Femur (tissue), 1 donor: ENCODE data around the gene MYO3B.

Experiments used
- DNase-seq: peaks from one replicate; pipeline ENCODE4 v3.0.0-alpha.2; 2017

The MYO3B gene

DNA sequence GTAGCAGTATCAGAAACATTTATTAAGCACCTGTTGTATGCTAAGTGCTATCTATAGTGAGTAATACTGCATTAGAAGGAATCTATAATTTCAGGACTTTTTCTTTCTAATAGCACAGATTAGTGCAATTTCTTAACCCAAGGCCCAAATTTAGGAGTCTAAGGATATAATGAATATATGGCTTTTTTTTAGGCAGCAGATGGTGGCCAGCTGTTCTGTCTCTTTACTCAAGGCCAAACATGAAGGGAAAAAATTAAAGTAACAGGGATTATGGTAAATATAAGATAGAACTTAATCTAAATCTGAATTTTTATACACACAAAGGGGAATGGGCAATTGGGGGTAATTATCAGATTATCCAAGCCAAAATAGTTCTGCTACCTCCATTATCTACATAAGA, 306.6 kb downstream of the MYO3B start:
- no peak for DNase-seq

DNA sequence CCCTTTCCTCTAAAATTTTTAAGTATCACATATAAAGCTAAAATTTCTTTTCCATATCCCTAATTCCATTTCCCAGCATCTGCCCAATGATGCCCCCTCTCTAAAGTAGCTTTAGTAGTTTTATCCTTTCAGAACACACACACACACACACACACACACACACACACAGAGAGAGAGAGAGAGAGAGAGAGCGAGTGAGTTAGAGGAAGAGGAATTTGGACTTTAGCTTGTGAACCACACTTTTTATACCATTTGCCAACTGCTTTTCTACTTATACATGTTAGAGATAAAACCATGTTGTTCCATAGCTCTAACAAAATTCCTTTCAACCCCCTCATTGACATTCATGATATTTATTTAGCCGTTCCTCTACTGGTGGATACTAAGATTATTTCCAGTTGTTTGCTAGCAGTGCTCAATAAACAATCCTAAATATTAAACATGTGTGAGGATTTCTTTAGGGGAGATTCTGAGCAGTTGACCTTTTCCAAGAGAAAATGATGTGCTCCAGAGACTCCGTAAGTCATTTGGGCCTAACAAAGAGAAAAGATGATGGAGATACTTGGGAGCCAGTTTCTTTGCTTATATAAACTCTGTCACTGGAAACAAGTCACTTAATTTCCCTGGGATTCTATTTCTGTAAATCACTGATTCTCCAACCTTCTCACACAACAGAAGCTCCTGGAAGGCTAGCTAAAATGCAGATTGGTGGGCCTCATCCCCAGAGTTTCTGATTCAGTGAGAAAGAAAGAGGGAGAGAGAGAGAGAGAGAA, 307.5 kb downstream of the MYO3B start:
- no peak for DNase-seq

DNA sequence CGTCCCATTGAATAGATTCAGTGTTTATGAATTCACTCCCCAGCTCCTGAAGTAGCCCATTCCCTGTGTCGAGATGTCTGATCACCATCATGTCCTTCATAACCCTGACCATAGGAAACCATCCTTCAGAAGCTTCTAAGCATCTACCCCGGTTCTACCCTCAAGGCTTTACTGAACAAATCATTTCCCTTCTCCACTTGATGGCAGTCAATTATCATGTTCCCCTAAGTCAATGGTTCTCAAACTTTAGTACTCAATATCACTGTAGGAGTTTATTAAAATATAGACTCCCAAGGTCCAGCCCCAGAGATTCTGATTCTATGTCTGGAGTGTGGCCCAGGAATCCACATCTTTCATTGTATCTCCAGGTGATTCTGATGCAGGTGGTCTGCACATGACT, 308.8 kb downstream of the MYO3B start:
- no peak for DNase-seq

DNA sequence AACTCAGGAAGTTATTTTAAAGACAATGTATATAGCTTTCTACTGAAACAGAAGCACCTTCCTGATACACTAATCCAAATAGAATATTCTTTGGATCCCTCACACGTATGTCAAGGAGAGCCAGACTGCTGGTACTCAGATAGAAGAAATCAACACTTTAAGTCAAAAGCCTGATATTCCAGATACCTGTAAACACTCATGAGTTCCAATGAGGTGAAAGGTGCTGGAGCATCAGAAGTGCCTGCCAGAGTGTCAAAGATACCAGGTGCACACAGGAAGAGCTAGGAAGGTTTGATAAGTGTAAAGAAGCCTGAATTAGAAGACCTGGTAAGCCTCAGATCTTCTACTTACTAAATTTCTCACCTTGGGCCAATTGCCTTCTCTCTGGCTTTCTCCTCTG, 310.9 kb downstream of the MYO3B start:
- DNase-seq: no peak

DNA sequence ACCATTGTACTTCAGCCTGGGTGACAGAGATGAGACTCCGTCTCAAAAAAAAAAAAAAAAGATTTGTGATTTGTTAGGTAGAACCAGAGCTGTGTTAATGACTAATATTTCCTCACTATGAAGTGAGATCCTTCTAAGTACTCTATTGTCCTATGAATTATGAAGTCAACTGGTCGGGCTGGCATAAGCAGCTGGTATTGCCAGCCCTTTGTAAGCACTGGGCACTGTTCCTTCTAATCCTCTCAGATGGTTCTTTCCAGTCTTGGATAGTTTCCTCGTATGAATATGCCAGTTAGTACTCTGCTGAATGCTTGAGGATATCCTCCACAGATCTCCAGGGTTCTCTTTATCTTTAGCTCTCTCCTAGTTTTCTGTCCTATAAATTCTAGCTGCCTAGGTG, 314.1 kb downstream of the MYO3B start:
- DNase-seq: no peak

DNA sequence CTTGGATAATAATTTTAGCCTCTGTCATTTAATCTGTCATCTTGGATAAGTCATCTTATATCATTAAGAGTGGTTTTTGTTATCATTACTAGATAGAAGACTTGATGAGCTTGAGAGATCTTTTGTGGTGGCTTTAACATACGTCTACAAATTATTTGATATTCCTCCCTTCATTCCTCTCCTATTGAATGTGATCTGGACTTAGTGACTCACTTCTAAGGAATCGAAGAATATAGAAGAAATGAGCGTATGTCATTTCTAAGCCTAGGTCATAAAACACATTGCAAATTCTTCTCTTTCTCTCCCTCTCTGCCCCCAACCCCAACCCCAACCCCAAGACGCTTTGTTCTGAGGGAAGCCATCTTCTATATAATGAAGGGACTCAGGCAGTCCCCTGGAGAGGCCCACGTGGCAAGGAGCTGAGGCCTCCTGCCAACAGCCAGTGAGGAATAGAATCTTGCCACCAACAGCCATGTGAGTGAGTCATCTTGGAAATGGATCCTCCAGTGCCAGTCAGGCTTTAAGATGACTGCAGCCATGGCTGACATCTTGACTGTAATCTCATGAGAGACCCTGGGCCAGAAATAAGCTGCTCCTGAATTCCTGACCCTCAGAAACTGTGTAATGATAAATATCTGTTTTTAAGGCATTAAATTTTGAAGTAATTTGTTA, 315.6 kb downstream of the MYO3B start:
- DNase-seq: no peak

DNA sequence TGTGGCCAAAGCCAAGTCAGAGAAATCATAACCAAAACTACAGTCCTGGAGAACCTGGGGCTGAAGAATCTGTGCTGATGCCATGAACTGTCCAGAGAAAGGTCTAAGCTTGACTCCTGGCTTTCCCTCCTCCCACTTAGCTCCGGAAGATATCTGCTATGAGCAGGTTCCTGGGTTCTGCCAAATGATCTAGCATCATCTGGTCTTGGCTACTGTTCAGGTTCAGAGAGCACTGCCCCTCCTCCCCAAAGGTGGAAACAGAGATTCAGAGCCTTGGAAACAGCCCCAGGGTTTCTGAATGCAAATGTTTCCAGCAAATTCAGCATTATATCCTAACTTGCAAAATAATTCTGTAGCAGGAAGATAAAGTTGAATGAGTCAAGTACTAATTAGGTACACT, 317.9 kb downstream of the MYO3B start:
- DNase-seq: no peak

DNA sequence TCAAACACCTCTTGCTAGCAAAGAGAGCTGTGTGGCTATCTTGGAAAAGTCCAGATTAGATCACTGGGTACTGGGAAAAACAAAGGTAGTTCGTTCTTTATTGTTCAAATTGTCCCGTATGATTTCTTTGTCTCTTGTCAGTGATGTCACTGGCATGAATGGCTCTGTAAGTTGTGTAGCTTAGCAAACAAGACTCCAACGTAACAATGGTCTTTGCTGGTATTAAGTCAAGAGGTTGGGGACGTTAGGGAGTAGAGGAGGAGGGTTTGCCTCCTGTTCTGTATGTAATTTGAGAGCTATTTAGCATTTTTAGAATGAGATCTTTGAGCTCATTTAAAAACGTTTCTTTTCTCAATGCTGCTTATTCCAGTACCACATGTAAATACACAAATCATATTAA, 320.7 kb downstream of the MYO3B start:
- no peak for DNase-seq

DNA sequence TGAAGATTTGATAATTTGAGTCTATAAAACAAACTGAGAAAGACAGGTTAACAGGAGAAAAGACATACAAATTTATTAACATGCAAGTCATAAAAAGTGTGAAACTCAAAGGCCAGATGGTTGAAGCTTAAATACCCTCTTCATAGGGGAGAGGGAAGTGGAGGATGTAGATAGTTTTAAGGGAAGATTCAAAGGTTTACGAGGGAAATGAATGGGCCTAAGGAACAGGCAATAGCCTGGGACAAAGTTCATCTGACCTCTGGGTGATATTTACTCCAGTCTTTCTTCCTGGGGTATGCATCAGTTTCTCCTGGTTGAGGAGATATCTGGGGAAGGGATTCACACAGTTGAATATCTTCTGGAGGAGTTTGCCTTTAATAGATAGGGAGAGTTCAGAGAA, 322.2 kb downstream of the MYO3B start:
- no peak for DNase-seq

DNA sequence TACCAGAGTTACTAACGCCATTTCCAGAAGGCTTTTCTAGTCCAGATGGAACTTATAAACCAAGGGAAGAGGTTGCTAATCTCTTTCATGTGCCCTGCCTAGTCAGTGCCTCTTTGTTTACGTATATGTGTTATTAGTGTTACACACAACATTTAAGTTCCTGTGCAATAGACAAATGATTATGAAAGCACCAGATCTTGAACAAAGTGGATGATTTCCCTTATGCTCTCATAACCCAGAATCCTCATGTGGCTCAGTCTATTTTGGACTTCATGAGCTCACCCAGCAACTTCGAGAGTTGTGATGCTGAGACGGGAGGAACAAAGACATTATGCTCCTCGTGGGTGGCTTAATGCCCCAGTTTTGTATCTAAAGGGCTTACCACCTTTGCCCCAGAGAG, 322.8 kb downstream of the MYO3B start:
- DNase-seq: no peak

DNA sequence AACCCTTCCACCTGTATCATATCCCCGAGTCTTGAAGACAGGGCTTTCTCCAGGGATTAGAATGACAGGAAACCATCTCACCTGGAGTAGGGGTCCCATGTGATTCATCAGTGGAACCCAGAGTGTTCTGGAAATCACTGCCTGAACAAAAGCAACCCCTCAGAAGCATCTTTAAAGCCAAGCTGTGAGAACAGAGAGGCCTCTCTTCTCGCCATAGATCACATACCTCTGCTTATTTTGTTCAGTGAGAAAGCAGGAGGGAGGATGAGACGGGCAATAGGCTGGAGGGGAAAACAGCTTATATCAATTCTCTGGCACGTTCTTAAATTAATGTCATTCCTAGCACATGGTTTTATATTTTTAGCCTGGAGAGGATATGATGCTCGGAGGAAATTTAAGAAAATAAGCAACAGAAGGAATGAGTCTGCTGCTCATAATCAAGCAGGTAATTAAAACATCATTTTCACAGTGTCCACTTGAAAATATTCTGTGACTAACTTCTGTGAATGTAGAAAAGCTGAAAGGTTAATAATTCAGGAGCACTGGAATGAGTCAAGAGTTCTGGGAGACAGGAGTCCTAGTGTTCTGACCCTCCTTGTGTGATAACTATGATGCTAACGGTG, 323.6 kb downstream of the MYO3B start:
- no peak for DNase-seq

DNA sequence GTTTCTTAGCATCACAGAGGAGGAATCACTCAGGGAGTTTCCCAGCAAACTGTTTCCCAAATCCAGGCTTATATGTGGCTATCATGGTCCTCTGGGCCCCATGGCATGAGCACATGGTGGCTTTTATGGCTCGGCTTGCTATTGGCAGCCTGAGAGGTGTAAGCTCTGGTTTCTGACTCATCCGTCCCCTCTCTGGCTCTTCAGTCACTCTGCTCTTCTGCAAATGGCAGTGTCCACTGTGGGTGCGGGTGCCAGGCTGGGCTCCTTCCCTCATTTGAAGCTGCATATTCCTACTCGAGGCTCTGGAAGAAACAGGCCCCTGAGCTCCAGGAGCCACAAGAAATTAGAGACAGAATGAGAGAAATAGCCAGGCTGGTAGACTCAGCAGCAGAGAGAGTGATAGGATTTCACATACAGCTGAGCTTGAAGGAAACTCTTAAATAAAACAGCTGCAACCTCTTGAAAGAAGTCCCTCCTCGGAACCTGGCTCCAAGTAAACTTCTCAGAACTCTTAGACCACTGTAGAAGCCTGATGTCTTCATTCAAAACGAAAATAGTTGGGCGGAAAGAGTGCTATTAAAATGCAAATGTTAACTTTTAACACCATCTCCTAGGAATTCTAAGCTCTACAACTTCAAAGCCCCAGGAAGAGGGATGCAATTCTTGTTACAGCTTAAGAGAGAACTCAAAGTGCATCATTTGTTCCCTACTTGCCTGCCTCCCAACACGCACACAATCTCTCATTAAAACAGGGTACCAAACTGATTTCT, 324.6 kb downstream of the MYO3B start:
- no peak for DNase-seq

DNA sequence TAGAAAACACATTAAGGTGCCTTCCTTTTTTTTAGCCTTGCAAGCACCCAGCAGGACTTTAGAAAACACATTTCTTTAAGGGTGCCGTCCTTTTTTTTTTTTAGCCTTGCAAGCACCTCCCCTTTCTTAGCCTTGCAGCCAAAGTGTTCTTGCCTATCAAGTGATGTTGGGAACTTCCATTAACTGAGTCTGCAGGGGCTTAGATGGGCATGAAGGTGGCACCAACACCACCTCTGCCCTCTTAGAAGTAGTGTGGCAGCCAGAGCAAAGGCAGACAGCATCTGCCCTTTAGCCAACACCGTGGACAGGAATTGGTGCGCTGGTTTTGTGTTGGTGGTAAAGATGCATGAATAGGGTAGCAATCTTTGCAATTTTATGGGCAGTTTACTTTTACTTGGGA, 325.6 kb downstream of the MYO3B start:
- no peak for DNase-seq

DNA sequence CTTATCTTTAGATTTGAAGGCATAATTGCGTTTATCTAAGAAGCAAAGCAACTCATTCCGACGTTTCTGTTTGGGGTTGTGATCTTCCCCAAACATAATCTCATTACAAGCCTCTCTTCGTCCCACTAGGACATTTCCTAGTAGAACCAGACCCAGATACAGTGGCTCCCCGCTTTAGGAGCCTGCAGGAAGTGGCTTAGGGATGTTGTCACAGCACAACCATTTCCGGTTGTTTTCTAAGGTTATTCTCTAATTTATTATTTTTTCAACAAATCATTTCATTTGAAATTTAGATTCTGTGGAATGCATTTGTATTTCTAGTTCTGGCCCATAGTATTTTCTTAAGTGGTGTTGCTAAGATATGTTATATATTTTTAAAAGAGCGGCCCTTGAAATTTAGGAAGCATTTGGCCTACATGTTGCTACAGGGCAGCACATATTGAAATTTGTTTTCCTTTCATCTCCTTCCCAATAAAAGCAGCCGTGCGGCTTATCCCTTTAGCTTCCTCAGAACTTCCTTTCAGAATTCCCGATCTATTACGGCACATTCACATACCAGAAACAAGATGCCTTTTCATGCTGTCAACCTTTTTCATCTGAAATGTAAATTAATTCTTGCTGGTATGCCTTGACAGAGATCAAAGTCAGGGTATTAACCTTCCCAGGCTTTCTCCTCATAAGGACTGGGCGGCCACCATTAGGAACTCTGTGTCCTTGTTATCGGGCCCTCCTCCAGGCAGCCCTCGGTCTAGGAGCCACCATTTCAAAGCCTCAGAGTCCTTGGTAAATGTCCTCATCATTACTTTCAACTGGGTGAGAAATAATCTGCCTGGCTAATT, 326.2 kb downstream of the MYO3B start:
- no peak for DNase-seq

DNA sequence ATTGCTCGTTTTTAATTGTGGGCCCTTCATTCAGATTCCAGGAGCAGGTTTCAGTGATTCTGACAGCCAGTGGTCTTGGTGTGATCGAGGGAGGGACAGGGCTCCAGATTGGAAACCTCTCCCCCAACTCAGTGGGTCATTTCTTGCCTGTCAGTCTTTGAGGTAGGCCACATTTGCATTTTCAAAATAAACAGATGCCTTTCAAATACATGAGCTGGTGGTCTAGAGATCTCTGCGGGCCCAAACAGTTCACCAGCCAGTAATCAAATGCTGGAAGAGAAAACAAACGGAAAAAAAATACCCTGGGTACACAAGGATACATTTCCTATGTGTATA, 326.8 kb downstream of the MYO3B start:
- DNase-seq: no peak

DNA sequence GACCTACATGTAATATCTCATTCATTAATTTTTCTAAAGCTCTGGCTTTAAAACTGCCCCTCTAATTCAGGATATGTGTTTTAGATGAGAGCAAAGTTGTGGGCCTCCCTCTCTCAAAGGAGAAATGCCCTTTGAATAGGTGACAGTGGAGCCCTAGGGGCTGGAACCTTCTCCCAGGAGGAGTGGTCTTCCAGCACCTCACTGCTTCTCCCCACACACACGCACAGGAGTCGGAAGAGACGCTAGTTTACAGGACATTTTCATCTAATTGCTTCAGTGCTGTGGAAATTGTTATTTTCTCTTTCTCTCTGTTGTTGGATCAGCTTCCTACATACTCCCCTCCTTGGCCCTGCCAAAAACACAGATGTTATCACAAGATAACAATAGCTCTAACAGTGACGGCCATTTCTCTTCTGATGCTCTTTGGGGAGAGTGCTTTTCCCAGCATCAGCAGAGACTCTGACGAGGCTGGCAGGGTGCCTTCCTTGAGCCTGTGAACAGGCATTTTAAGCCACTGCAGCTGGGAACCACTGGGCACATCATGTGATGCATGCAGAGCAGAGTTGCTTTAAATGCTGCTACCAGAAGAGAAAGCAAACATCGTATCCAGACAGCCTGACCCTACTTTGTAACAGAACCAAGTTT, 327.8 kb downstream of the MYO3B start:
- peak; percentile 66 for DNase-seq

DNA sequence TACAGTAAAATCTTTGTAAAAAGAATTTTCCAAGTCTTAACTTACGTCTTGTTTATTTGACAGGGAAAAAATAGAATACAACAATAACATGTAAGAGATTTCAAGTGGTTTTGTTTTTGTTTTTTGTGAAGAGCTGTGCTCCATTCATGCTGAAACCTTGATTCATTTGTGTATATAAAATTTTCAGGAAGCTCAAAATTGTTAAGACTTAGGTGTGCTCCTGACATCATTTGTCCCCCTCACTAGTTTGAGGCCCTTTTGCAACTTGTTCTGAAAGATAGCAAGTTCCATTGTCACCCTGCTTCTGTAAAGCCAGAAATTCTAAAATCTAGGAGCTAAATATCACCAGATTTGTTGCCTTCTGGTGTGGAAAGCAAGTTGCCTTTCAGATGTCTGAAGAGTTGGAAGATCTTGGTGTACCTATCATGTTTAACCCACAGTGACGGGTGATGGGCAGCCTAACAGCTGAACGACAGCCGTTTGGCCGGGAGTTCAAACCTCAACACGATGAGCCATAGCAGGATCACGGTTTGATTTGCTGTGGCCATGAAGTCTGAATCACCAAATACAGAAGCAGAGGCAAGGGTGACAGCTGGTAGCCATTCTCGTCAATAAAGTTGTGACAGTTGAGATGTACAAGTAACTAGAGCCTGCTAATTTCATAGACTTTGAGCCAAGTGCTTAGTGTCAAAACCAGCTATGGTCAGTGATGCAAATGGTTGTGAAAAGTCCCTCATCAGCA, 331.7 kb downstream of the MYO3B start:
- DNase-seq: peak; percentile 59

DNA sequence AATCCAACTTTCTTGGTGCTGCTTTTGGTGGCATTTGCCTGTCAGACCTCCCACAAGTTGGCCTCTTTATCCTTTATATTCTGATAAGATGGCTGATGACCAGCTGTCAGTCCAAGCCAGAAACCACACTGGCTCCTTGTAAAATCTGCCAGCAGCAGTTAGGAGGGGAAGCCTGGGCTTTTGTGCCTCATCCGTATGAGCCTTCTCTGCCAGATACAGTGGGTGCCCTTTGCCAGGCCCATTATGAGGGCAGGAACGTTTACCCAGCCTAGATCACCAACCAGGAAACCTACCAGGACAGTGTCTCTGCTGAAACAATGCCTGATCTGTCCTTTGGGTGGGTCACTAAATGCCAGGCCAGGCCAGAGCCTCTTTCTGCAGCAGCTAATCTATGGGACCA, 334.3 kb downstream of the MYO3B start:
- no peak for DNase-seq

DNA sequence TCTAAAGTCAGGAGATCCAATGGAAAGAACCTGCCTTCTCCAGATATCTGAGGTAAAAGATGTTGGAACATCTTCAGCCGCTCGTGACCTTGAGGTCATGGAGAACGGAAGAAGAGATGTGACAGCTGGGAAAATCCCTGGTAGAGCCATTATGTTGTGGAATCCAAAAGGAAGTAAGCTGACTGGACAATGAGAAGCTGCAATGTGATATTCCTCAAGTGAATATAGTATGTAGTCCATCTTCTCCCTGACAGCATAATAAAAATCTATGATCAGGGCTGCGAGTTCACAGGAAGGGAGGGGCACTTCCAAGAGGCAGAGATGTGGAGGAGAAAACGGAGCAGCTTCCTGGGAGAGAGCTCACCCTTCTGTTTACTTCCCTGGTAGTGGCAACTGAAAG, 336.2 kb downstream of the MYO3B start:
- no peak for DNase-seq

DNA sequence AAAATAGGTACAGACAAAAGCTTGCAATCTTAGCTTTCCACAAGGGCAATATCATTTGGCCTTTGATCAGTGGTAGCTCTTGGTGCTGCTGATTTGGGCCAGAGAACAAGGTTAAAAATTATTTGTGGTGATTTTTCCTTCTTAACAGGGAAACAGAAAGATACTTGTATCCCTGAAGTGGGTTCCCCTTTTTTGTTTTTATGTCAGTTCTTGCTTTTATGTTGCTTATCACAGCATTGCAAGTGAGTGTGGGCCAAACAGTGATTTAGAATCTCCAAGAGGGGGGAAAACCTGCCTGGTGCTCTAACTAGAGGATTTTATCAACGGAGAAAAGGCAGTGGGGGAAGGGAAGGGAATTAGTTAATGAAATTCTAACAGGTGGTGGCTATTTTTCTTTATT, 339.6 kb downstream of the MYO3B start:
- no peak for DNase-seq

DNA sequence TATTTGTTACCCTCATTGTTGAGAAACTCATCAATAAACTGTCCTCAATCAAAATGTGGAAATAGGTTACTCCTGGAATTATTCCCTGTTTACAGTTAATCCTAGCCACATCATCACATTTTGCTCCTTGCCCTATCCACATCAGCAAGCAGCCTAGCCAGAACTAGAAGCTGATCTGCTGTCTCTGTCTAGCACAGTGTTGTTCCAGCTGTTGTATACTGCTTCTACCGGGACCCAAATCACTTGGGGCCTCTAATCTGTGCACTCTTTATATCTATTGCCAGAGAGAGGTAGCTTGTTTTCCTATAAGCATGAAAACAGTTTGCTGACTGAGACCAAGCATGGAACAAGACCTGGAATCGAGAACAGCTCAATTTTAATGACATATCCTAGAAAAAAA, 341.0 kb downstream of the MYO3B start:
- no peak for DNase-seq

DNA sequence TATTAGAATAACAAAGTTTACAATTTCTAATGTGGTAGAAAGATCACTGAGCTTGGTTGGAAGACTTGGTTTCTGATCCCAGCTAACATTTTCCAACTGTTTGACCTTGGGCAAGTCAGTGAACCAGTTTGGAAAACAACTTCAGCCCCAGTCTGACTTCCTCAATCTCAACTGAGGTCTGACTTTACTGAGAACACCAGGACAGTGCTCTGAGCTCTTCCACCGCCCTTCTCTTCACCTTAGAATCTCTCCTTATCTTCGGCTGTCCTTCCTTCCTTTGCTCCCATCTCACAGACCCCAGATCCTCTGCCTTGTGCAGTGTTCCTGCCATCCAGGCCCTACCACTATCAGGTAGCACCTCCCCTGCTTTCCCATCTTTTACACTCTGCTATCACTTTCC, 343.4 kb downstream of the MYO3B start:
- DNase-seq: no peak
